HG03558 (cell line): ENCODE data around the gene ADAMTS13.
"Not testable (repeated sequence)": the region's sequence is repeated elsewhere in the genome, so short reads cannot be mapped to it uniquely, and the experiment has no call there.

ENCODE experiments used
- ATAC-seq: cut with Tn5 transposase; IDR thresholded peaks from one replicate; pipeline ENCODE4 v1.9.1; 2021; ENCODE audit warnings: moderate number of reproducible peaks; ENCODE audit not compliant: unreplicated experiment; ENCODE audit errors: extremely low read depth

The ADAMTS13 gene

GRCh38 chr9:133421615-133422542 lies at the start of gene ADAMTS13:
Gene ADAMTS13 (plus strand): TSS chr9:133422367. CDS start chr9:133422444, 77 bp downstream.
- ATAC-seq, result no peak

GRCh38 chr9:133374612-133375115 lies 47.5 kb upstream of the ADAMTS13 start:
- no peak for ATAC-seq

- no peak for ATAC-seq
Measured at GRCh38 chr9:133375116-133375723, 46.9 kb upstream of the ADAMTS13 start.

GRCh38 chr9:133375724-133376654 lies 46.2 kb upstream of the ADAMTS13 start, which contains the start of the genes STKLD1 and SURF4:
Gene STKLD1 (plus strand): TSS chr9:133376366. CDS start chr9:133376474, 108 bp downstream.
Gene SURF4 (minus strand): TSS chr9:133376060. CDS start chr9:133375969, 91 bp downstream.
- ATAC-seq, result peak; percentile 60

- ATAC-seq, result not testable (repeated sequence)
Measured at GRCh38 chr9:133377280-133377679, 44.9 kb upstream of the ADAMTS13 start.

GRCh38 chr9:133377721-133378216 lies 44.4 kb upstream of the ADAMTS13 start:
- ATAC-seq, result no peak

- no peak for ATAC-seq
Measured at GRCh38 chr9:133378408-133378962, 43.7 kb upstream of the ADAMTS13 start.

GRCh38 chr9:133379153-133380086 lies 42.7 kb upstream of the ADAMTS13 start:
- ATAC-seq, result no peak

- ATAC-seq, result no peak
Measured at GRCh38 chr9:133380734-133381133, 41.4 kb upstream of the ADAMTS13 start.

- ATAC-seq, result no peak
Measured at GRCh38 chr9:133382507-133383141, 39.5 kb upstream of the ADAMTS13 start.

- no peak for ATAC-seq
Measured at GRCh38 chr9:133383438-133383837, 38.7 kb upstream of the ADAMTS13 start.

- no peak for ATAC-seq
Measured at GRCh38 chr9:133384736-133385321, 37.3 kb upstream of the ADAMTS13 start.

- no peak for ATAC-seq
Measured at GRCh38 chr9:133385452-133385851, 36.7 kb upstream of the ADAMTS13 start.

- no peak for ATAC-seq
Measured at GRCh38 chr9:133386338-133386737, 35.8 kb upstream of the ADAMTS13 start.

- no peak for ATAC-seq
Measured at GRCh38 chr9:133387680-133388079, 34.5 kb upstream of the ADAMTS13 start.

GRCh38 chr9:133389025-133389557 lies 33.1 kb upstream of the ADAMTS13 start:
- no peak for ATAC-seq

GRCh38 chr9:133389562-133389961 lies 32.6 kb upstream of the ADAMTS13 start:
- no peak for ATAC-seq
